Heart right ventricle (tissue), 16 donors: ENCODE results near the gene ATP8B3. TPM values are rescaled to one million over a fixed set of nuclear protein-coding genes. Genes with fewer than 3 reads are reported as not detected.

Source experiments
- ATAC-seq, 8 donors: fragments of 200-7000 bp; cut with Tn5 transposase; one replicate each; pipeline ENCODE4 v1.9.1; 2020; ENCODE audit warnings: mild to moderate bottlenecking in 8 of 8, moderate library complexity in 8 of 8, moderate number of reproducible peaks in 1 of 8
- DNase-seq, 2 donors: peaks; one replicate each; pipeline ENCODE4 v3.0.0-alpha.2; 2020
- H3K27ac ChIP-seq, 10 donors: fragments of 200-600 bp; sonication (generic) in 2 of 10; one replicate each; pipeline versions ENCODE4 v1.5.0 to v1.8.0; 2020 to 2022; ENCODE audit warnings: mild to moderate bottlenecking in 3 of 10
- H3K27me3 ChIP-seq, 7 donors: fragments of 200-600 bp; one replicate each; pipeline ENCODE4 v1.8.0; 2021 to 2022; ENCODE audit warnings: mild to moderate bottlenecking in 2 of 7
- H3K36me3 ChIP-seq, 9 donors: fragments of 200-600 bp; sonication (generic) in 1 of 9; one replicate each; pipeline versions ENCODE4 v1.5.0 to v1.8.0; 2020 to 2022; ENCODE audit warnings: mild to moderate bottlenecking in 2 of 9
- H3K4me1 ChIP-seq, 9 donors: fragments of 200-600 bp; sonication (generic) in 1 of 9; one replicate each; pipeline versions ENCODE4 v1.5.0 to v1.8.0; 2020 to 2022; ENCODE audit warnings: mild to moderate bottlenecking in 4 of 9
- H3K4me3 ChIP-seq, 10 donors: fragments of 200-600 bp; sonication (generic) in 2 of 10; one replicate each; pipeline versions ENCODE4 v1.5.0 to v1.8.0; 2020 to 2022; ENCODE audit warnings: mild to moderate bottlenecking in 7 of 10, moderate library complexity in 2 of 10
- H3K9me3 ChIP-seq, 11 donors: fragments of 200-600 bp in 10 of 11; sonication (generic) in 2 of 11; one replicate each; pipeline versions ENCODE4 v1.5.0 to v1.8.0; 2013 to 2022; ENCODE audit warnings: mild to moderate bottlenecking in 2 of 11, control low read depth in 1 of 11, moderate library complexity in 1 of 11
- WGBS, 2 donors: extraction: QIAGEN DNeasy Blood & Tissue Kit; methylation state at CpG; one replicate each; pipeline ENCODE4 v1.1.7; 2013; ENCODE audit warnings: inconsistent platforms in 1 of 2; 5-methylcytosine and 5-hydroxymethylcytosine counted together
- intact Hi-C, 10 donors: fragments of 100-400 bp; cut with DNase I; formaldehyde crosslinking; loops; one replicate each; pipeline versions ENCODE4 v1.11.1 to v1.14.2; 2022
- polyA plus RNA-seq, 2 donors: library from polyadenylated mRNA; stranded (reverse); fragments of 200-250 nt; gene quantifications; one replicate each; pipeline ENCODE4 v1.2.3, GENCODE V29; 2013
- total RNA-seq, 10 donors: library from RNA; stranded (reverse); fragmentation: NEBNext Ultra II Directional in 3 of 10; extraction: Animal tissue kit (Norgen Biotek cat#: 25700) in 3 of 10; gene quantifications; one replicate each; pipeline versions ENCODE4 v1.2.1 to v1.2.4, GENCODE V29; 2021 to 2023
- TF ChIP-seq, protein P1 (sequence below), 9 donors: fragments of 200-600 bp; sonication (generic) in 2 of 9; IDR thresholded peaks; one replicate each; pipeline versions ENCODE4 v1.5.0 to v1.8.0; 2021 to 2022; ENCODE audit warnings: antibody characterized with exemption in 9 of 9, mild to moderate bottlenecking in 5 of 9, moderate library complexity in 1 of 9
- donor health status: Arrhythmogenic right ventricular cardiomyopathy.
- donor health status: ischemic (EF 13 %, LVEDD 7.1; RV severe dilation, severe dysfunction).
- donor health status: healthy with polysubstance abuse.
- donor health status: DM: no; HTN: yes; CAD: no.
- donor health status: DM: no; HTN: no; CAD: no.
- donor health status: ischemic (EF 25% LVEDD 6.9; RV normal size, moderate dysfunction).
- donor health status: ischemic (EF 25% LVEDD 5.7; RV mildly dilated, moderate dysfunction).
- donor health status: healthy.
- donor health status: DM: yes; HTN: yes; CAD: no.
- donor health status: Ischemic cardiomyopathy.
- donor health status: ischemic (EF 35%, LVEDD 5.7; RV mildly dilated, moderate dysfunction).
- donor health status: nonischemic (EF 11% LVEDD 7.7; RV severe dilation, severe dysfunction).
- donor health status: DM: yes; HTN: yes; CAD: no.
- donor health status: PGD.
- donor health status: ischemic (EF 29% LVEDD 5.4; RV normal size, mild dysfunction).
- donor health status: nonischemic (EF 23%, LVEDD 6.1; RV moderate dilation, normal function).

The ATP8B3 gene
- total and polyA plus RNA-seq, 12 donors: 0.13 to 3.4 (median 0.52) TPM

DNA sequence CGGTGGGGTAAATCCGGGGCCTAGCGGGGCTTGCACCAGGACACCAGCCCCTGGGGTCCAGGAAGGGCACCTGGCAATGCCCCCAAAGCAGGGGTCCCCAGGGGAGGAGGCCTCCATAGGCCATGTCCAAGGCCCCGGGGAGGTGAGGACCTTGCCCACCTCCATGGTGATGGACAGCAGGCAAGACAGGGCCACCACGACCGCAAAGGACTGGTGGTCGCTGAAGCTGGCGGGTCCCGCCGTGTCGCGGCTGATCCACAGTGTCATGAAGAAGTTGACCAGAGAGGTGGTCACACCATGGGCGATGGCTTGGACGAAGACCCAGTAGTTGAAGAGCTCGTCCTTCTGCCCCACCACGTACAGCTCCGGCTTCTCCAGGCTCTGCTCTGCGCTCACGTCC is 26.8 kb downstream of the ATP8B3 start:
- intact Hi-C loops: no loop called here
- H3K27me3 ChIP-seq: peaks cover 4 to 90% (median 68%) of the 10 kb centered on the region in 7 donors
- H3K4me3 ChIP-seq: no peak overlapping the region
- no peak overlapping the region for H3K27ac ChIP-seq
- ATAC-seq (no peak), DNase-seq (no peak)
- H3K36me3 ChIP-seq: no peaks in the 10 kb centered on the region
- WGBS, 2 donors: 88 to 93% methylated on average over 19 of the region's 19 CpGs
- peaks cover 0 to 14% (median 7%) of the 10 kb centered on the region in 11 donors for H3K9me3 ChIP-seq
- TF ChIP-seq, protein P1, sequence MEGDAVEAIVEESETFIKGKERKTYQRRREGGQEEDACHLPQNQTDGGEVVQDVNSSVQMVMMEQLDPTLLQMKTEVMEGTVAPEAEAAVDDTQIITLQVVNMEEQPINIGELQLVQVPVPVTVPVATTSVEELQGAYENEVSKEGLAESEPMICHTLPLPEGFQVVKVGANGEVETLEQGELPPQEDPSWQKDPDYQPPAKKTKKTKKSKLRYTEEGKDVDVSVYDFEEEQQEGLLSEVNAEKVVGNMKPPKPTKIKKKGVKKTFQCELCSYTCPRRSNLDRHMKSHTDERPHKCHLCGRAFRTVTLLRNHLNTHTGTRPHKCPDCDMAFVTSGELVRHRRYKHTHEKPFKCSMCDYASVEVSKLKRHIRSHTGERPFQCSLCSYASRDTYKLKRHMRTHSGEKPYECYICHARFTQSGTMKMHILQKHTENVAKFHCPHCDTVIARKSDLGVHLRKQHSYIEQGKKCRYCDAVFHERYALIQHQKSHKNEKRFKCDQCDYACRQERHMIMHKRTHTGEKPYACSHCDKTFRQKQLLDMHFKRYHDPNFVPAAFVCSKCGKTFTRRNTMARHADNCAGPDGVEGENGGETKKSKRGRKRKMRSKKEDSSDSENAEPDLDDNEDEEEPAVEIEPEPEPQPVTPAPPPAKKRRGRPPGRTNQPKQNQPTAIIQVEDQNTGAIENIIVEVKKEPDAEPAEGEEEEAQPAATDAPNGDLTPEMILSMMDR (IDR thresholded peaks at IDR 0.05): no peak
- peaks cover 0 to 9% (median 5%) of the 10 kb centered on the region in 9 donors for H3K4me1 ChIP-seq

DNA sequence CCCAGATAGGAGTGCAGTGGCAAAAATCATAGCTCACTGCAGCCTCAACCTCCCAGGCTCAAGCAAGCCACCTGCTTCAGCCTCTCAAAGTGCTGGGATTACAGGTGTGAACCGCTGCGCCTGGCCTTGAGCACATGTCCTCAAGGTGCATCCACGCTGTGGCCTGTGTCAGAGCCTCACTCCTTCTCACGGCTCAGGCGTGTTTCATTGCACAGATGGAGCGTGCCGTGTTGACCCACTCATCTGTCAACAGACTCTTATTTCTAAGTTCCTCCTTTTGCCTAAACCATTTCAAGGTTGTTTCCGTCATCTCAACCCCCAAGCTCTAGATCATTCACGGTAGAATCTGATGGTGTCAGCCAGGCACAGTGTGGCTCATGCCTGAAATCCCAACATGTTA is 28.2 kb downstream of the ATP8B3 start:
- peaks cover 6 to 97% (median 76%) of the 10 kb centered on the region in 7 donors for H3K27me3 ChIP-seq
- ATAC-seq: no peak
- DNase-seq: no peak

DNA sequence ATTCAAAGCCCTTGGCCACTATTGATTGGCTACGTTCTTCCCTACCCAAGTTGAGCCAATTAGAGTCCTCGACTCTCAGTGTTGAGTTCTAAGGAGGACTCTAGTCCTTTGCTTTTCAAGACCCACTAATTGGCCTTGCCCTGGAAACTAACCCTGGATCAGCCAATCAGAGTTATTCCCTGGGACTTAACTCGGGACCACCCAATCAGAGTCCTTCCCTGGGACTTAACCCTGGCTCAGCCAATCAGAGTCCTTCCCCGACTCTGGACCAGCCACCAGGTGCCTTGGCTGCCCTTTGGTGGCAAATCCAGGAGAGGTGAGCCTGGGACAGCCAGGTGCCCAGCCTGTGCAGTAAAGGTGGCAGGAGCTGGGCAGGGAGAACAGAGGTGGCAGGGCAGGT is 28.7 kb downstream of the ATP8B3 start:
- H3K9me3 ChIP-seq: peaks cover 0 to 14% (median 7%) of the 10 kb centered on the region in 11 donors
- H3K4me3 ChIP-seq: no peak overlapping the region
- peaks cover 6 to 95% (median 74%) of the 10 kb centered on the region in 7 donors for H3K27me3 ChIP-seq
- 87 to 89% methylated on average over 4 of the region's 4 CpGs for WGBS, 2 donors
- H3K4me1 ChIP-seq: peaks cover 0 to under 1% (median 0%) of the 10 kb centered on the region in 9 donors
- TF ChIP-seq, protein P1 (IDR thresholded peaks at IDR 0.05): no peak
- H3K27ac ChIP-seq: no peak overlapping the region
- ATAC-seq (no peak), DNase-seq (no peak)
- no peaks in the 10 kb centered on the region for H3K36me3 ChIP-seq
- intact Hi-C loops: no loop called here

More for the DNA sequence above, 28.2 kb downstream of the ATP8B3 start:
- Histone ChIP-seq H3K4me3 (no peak overlapping the region), H3K4me1 (peaks cover 0 to 5% (median 0%) of the 10 kb centered on the region in 9 donors), H3K9me3 (peaks cover 0 to 14% (median 7%) of the 10 kb centered on the region in 11 donors), H3K27ac (no peak overlapping the region), H3K36me3 (no peaks in the 10 kb centered on the region)
- intact Hi-C loops: no loop called here
- TF ChIP-seq, protein P1 (IDR thresholded peaks at IDR 0.05): no peak
- 77 to 88% methylated on average over 9 of the region's 9 CpGs for WGBS, 2 donors

DNA sequence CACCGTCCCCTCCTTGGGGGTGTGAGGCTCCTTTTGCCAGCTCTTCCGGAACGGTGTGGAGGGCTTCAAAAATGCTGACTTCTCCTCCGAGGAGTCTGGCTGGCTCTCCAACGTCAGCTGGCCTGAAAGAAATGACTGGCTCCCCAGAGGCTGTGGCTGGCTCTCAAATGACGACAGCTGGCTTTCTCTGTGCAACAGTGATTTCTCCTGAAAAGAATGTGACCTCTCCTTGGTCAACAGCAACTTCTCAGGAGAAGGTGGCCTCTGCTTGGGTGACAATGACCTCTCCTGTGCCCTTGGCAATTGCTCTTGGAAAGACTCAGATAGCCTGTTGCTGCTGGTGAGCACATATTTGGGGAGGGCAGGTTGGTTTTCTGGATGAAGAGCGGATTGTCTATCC is 29.6 kb downstream of the ATP8B3 start:
- no peak for DNase-seq
- ATAC-seq: no peak
- peaks cover 6 to 97% (median 75%) of the 10 kb centered on the region in 7 donors for H3K27me3 ChIP-seq
- TF ChIP-seq, protein P1 (IDR thresholded peaks at IDR 0.05): no peak
- no peaks in the 10 kb centered on the region for H3K36me3 ChIP-seq
- WGBS, 2 donors: 66 to 71% methylated on average over 7 of the region's 7 CpGs
- H3K27ac ChIP-seq: no peak overlapping the region
- peaks cover 0 to 14% (median 7%) of the 10 kb centered on the region in 11 donors for H3K9me3 ChIP-seq
- intact Hi-C loops: no loop called here
- no peak overlapping the region for H3K4me3 ChIP-seq
- no peaks in the 10 kb centered on the region for H3K4me1 ChIP-seq
